ENCODE data around the gene OR2AT4. TPM values are rescaled to one million over a fixed set of nuclear protein-coding genes. Genes with fewer than 3 reads are reported as not detected.
"Not testable (repeated sequence)": the region's sequence is repeated elsewhere in the genome, so short reads cannot be mapped to it uniquely, and the experiment has no call there.

The OR2AT4 gene
- total RNA-seq, 2 donors from 2014 or later, result not detected

DNA sequence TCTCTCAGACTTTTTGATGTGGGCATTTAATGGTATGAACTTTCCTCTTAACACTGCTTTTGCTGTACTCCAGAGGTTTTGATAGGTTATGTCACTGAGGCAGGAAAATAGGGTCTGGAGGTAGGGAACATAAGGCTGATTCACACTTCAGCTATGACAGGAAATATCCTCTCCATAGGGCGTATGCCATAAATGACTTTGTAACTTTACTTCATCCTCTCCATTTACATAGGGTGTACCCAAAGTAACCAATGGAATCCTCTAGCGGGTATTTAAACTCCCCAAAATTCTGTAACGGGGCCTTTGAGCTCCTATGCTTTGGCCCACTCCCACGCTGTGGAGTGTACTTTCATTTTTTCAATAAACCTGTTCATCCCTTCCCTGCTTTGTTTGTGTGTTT is 49.5 kb downstream of the OR2AT4 start:
- Histone ChIP-seq H3K27me3 (no peaks in the 10 kb centered on the region), H3K4me1 (no peaks in the 10 kb centered on the region), H3K36me3 (no peaks in the 10 kb centered on the region), H3K27ac (no peak overlapping the region), H3K4me3 (no peak overlapping the region), H3K9me3 (peaks cover 0 to under 1% of the 10 kb centered on the region in 2 donors)
- TF ChIP-seq, protein P1, sequence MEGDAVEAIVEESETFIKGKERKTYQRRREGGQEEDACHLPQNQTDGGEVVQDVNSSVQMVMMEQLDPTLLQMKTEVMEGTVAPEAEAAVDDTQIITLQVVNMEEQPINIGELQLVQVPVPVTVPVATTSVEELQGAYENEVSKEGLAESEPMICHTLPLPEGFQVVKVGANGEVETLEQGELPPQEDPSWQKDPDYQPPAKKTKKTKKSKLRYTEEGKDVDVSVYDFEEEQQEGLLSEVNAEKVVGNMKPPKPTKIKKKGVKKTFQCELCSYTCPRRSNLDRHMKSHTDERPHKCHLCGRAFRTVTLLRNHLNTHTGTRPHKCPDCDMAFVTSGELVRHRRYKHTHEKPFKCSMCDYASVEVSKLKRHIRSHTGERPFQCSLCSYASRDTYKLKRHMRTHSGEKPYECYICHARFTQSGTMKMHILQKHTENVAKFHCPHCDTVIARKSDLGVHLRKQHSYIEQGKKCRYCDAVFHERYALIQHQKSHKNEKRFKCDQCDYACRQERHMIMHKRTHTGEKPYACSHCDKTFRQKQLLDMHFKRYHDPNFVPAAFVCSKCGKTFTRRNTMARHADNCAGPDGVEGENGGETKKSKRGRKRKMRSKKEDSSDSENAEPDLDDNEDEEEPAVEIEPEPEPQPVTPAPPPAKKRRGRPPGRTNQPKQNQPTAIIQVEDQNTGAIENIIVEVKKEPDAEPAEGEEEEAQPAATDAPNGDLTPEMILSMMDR (IDR thresholded peaks at IDR 0.05), result no peak
- no peak for DNase-seq (ENCODE audit: low spot score)

DNA sequence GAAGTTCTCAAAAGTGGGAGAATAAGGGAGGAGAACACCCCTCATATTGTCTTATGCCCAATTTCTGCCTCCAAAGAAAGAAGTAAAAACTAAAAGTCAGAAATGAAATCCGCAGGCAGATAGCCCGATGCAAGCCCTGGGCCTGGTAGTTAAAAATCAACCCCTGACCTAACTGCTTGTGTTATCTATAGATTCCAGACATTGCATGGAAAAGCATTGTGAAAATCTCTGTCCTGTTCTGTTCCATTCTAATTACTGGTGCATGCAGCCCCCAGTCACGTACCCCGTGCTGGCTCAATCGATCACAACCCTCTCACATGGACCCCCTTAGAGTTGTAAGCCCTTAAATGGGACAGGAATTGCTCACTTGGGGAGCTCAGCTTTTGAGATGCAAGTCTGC is 50.0 kb downstream of the OR2AT4 start:
- not testable (repeated sequence) for H3K36me3 ChIP-seq; H3K4me1 ChIP-seq; H3K27ac ChIP-seq; H3K4me3 ChIP-seq; H3K9me3 ChIP-seq; H3K27me3 ChIP-seq; DNase-seq (ENCODE audit: low spot score)

DNA sequence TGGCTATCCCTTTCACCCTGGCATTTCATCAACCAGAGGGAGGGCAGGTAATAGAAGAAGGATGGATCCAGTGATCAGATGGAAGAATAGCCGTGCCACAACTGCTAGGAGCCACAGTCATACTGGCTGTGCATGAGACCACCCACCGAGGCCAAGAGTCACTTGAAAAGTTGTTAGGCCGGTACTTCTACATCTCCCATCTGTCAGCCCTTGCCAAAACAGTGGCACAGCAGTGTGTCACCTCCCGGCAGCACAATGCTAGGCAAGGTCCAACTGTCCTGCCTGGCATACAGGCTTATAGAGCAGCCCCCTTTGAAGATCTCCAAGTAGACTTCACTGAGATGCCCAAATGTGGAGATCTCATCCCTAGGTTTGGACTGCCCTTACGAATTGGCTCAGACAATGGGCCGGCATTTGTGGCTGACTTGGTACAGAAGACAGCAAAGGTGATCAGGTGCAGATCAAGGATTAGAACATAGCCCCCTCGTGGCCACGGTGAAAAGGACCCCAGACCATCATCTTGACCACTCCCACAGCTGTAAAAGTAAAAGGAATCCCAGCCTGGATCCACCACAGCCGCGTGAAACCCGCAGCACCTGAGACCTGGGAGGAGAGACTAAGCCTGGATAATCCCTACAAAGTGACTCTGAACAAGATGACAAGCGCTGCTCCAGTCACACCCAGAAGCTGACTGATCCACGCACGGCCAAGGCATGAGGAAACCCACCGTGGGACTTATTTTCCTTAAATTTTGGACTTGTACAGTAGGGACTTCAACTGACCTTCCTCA is 52.1 kb downstream of the OR2AT4 start:
- not testable (repeated sequence) for H3K4me1 ChIP-seq; H3K36me3 ChIP-seq; H3K9me3 ChIP-seq; DNase-seq (ENCODE audit: low spot score); H3K4me3 ChIP-seq; H3K27ac ChIP-seq; H3K27me3 ChIP-seq

DNA sequence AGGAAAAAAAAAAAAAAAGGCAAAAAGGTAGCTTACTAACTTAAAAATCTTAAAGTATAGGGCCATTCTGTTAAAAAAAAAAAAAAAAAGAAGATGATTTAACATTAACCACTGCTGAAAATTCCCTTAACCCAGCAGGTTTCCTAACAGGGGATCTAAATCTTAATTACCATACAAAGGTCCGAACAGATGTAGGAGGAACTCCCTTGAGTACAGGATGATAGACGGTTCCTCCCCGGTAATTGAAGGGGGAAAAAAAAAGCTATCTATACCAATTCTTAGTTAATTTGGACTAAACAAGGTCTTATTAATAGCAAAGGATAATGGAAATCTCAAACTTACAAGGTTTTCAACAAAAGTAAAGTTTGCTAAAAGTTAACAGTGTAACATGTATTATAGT is 54.9 kb downstream of the OR2AT4 start:
- not testable (repeated sequence) for H3K9me3 ChIP-seq; H3K36me3 ChIP-seq; H3K27ac ChIP-seq; H3K4me1 ChIP-seq; H3K27me3 ChIP-seq; DNase-seq (ENCODE audit: low spot score); H3K4me3 ChIP-seq

DNA sequence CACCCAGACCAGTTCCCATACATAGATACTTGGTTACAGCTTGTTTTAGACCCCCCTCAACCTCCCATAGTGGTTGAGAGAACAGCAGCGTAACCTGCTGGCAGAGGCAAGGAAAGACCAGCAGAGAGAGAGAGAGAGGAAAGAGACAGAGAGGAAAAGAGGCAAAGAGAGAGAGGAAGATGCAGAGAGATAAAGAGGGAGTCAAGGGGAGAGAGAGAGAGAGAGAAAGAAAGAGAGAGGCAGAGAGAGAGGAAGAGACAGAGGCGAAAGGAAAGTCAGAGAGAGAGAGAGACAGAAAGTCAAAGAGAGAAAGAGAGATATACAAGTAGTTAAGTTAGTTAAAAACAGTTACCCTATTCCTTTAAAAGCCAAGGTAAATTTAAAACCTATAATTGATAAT is 55.4 kb downstream of the OR2AT4 start:
- Histone ChIP-seq H3K36me3 (no peaks in the 10 kb centered on the region), H3K9me3 (no peaks in the 10 kb centered on the region), H3K4me1 (no peaks in the 10 kb centered on the region), H3K27me3 (no peaks in the 10 kb centered on the region), H3K4me3 (no peak overlapping the region), H3K27ac (no peak overlapping the region)
- DNase-seq (ENCODE audit: low spot score), result no peak
- TF ChIP-seq, protein P1 (IDR thresholded peaks at IDR 0.05), result no peak

DNA sequence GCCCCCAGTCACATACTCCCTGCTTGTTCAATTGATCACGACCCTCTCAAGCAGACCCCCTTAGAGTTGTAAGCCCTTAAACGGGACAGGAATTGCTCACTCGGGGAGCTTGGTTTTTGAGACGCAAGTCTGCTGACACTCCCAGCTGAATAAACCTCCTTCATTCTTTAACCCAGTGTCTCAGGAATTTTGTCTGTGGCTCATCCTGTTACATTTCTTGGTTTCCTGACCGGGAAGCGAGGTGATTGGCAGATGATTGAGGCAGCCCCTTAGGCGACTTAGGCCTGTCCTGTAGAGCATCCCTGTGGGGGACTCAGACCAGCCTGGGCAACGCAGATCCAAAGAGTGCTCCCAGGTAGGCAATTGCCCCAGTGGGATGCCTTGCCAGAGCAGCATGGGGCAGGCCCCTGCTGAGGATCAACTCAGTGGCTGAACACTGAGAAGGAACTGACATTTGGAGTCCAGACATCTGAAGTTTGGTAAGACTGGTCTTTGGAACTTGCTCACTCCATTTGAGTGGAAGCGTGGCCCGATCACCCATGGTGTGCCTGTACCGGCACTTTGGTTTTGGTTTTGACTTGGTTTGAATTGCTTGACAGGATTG is 56.4 kb downstream of the OR2AT4 start:
- TF ChIP-seq, protein P1 (IDR thresholded peaks at IDR 0.05), result no peak
- H3K27me3 ChIP-seq, result no peaks in the 10 kb centered on the region
- H3K4me3 ChIP-seq, result no peak overlapping the region
- H3K4me1 ChIP-seq, result no peaks in the 10 kb centered on the region
- H3K9me3 ChIP-seq, result no peaks in the 10 kb centered on the region
- H3K36me3 ChIP-seq, result no peaks in the 10 kb centered on the region
- no peak overlapping the region for H3K27ac ChIP-seq
- no peak for DNase-seq (ENCODE audit: low spot score)

DNA sequence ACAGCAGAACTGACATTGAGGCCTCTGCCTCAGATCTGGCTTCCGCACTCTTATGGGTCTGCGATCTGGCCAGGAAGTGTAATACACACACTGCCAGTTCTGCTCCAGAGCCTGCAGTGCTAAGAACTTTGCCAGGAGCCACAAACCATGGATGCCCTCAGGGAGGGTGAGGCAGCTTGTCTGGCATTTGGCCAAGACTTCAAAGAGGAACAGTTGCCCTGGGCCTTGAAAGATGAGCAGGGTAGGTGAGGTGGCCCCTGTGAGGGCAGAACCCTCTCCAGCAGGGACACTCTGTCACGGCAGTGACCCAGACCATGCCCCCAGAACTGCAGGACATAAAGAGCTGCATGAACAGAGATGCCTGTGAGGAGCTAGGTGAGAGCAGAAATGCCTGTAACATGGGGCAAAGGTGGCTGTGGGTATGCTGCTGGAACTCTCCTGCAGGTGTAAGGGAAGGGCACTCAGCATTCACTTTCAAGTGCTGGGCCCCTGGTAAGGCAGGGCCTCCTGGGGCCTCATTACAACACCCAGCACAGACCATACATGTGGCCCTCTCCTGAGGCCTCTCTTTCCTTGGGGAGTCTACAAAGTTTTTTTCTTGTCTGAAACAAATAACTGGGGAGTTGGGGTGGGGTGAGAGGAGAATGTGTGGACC is 60.6 kb downstream of the OR2AT4 start:
- Histone ChIP-seq H3K36me3 (no peaks in the 10 kb centered on the region), H3K4me1 (no peaks in the 10 kb centered on the region), H3K9me3 (no peaks in the 10 kb centered on the region), H3K27ac (no peak overlapping the region), H3K27me3 (no peaks in the 10 kb centered on the region), H3K4me3 (no peak overlapping the region)
- DNase-seq (ENCODE audit: low spot score), result no peak
- TF ChIP-seq, protein P1 (IDR thresholded peaks at IDR 0.05), result no peak

Data from right atrium auricular region (tissue), 2 donors.